ENCODE data around the gene VAV1. TPM values are rescaled to one million over a fixed set of nuclear protein-coding genes. Genes with fewer than 3 reads are reported as not detected.

The VAV1 gene
- total and polyA plus RNA-seq, 9 of the 15 experiments (the other 6 are each of a cell fraction or from before 2014, with no cell fraction given) = 0.46 to 20.1 (median 11.1) TPM

GRCh38 chr19:6873708-6874431, 101.4 kb downstream of the VAV1 start:
- WGBS (ENCODE audit: insufficient coverage, low coverage, missing lambda C conversion rate) = 4% methylated on average over 10 of the region's 10 CpGs
- CTCF ChIA-PET (ENCODE audit: low intra/inter-chr PET ratio) = no interaction called here
- Histone ChIP-seq H3K9me1 (ENCODE audit: control insufficient read depth, insufficient read depth, low read length) (no peaks in the 10 kb centered on the region), H4K20me1 (replicated peaks; ENCODE audit: control insufficient read depth, insufficient read depth, low read length) (no peaks in the 10 kb centered on the region), H3K4me3 (no peak overlapping the region), H3K79me2 (ENCODE audit: control insufficient read depth, insufficient read depth, low read length) (no peaks in the 10 kb centered on the region), H3K4me2 (ENCODE audit: insufficient read depth, low read length) (no peak overlapping the region), H3K9ac (ENCODE audit: insufficient read depth in 1 of 2, low read depth in 2 of 2, low read length in 2 of 2) (no peak overlapping the region), H3K36me3 (ENCODE audit: control insufficient read depth, insufficient read depth, low read length) (no peaks in the 10 kb centered on the region), H3K9me3 (replicated peaks; ENCODE audit: control insufficient read depth, insufficient read depth, low read depth, low read length) (no peaks in the 10 kb centered on the region), H3K27me3 (ENCODE audit: control insufficient read depth in 2 of 2, insufficient read depth in 2 of 2, low read length in 2 of 2) (peaks cover 4 to 29% of the 10 kb centered on the region in 2 experiments; a peak in 3 of 5 replicates), H3K4me1 (replicated peaks in 1 of 2; ENCODE audit: control insufficient read depth in 2 of 2, insufficient read depth in 2 of 2, low read length in 2 of 2) (no peaks in the 10 kb centered on the region; a peak in 1 of 5 replicates), H3K27ac (ENCODE audit: extremely low read depth, low read depth, low read length) (no peak overlapping the region), H2AFZ (ENCODE audit: low read depth, low read length) (no peak overlapping the region)
- no TSS peak for BruUV-seq (replicated peaks)
- no peak for ATAC-seq
- intact Hi-C loops (cut with micrococcal nuclease) = no loop called here
- peak; percentile 47 for TF ChIP-seq ZNF146 (CRISPR knock-in tag; IDR thresholded peaks at IDR 0.05; ENCODE audit: unreplicated experiment)
- TF ChIP-seq NFIC (IDR thresholded peaks at IDR 0.05) = peak; percentile 81
- no peak for TF ChIP-seq E4F1 (CRISPR knock-in tag; IDR thresholded peaks at IDR 0.05; ENCODE audit: borderline replicate concordance)
- in situ Hi-C loops (cut with MboI) = no loop called here
- FAIRE-seq = no peak
- POLR2A ChIA-PET = no interaction called here
- DNase-seq (ENCODE audit: extremely low read depth in 1 of 4, low spot score in 3 of 4) = no peak

Measured in K562 (cell line).